Glomerular visceral epithelial cell (primary cell): ENCODE data around the gene DNM3.
A peak's percentile ranks its signal among the peaks of the same experiment; 100 is the strongest.
"Not testable (repeated sequence)": the region's sequence is repeated elsewhere in the genome, so short reads cannot be mapped to it uniquely, and the experiment has no call there.

Experiments
- DNase-seq: peaks from one replicate; pipeline ENCODE4 v3.0.0-alpha.2; 2016; ENCODE audit errors: extremely low spot score

The DNM3 gene

GRCh38 chr1:172277275-172277674 is 436.0 kb downstream of the DNM3 start:
- no peak for DNase-seq

GRCh38 chr1:172277989-172278388 is 436.7 kb downstream of the DNM3 start:
- no peak for DNase-seq

- DNase-seq = no peak
Observed at GRCh38 chr1:172278478-172278877, 437.2 kb downstream of the DNM3 start.

GRCh38 chr1:172279939-172280636 is 438.8 kb downstream of the DNM3 start:
- DNase-seq = peak; percentile 15

GRCh38 chr1:172283766-172284165 is 442.5 kb downstream of the DNM3 start:
- DNase-seq = no peak

- peak; percentile 70 for DNase-seq
Observed at GRCh38 chr1:172286629-172287076, 445.4 kb downstream of the DNM3 start.

GRCh38 chr1:172287208-172287607 is 445.9 kb downstream of the DNM3 start:
- peak; percentile 44 for DNase-seq

GRCh38 chr1:172288581-172288980 is 447.3 kb downstream of the DNM3 start:
- no peak for DNase-seq

GRCh38 chr1:172289448-172289847 is 448.1 kb downstream of the DNM3 start:
- DNase-seq = no peak

- no peak for DNase-seq
Observed at GRCh38 chr1:172292840-172293239, 451.5 kb downstream of the DNM3 start.

GRCh38 chr1:172293429-172293828 is 452.1 kb downstream of the DNM3 start:
- DNase-seq = no peak

- DNase-seq = peak; percentile 14
Observed at GRCh38 chr1:172298141-172298540, 456.8 kb downstream of the DNM3 start.

GRCh38 chr1:172298911-172299310 is 457.6 kb downstream of the DNM3 start:
- no peak for DNase-seq

- no peak for DNase-seq
Observed at GRCh38 chr1:172299515-172299914, 458.2 kb downstream of the DNM3 start.

GRCh38 chr1:172307508-172307907 is 466.2 kb downstream of the DNM3 start:
- not testable (repeated sequence) for DNase-seq

- no peak for DNase-seq
Observed at GRCh38 chr1:172308142-172308541, 466.8 kb downstream of the DNM3 start.

GRCh38 chr1:172308577-172308976 is 467.3 kb downstream of the DNM3 start:
- DNase-seq = no peak

- peak; percentile 12 for DNase-seq
Observed at GRCh38 chr1:172320733-172321132, 479.4 kb downstream of the DNM3 start.

- DNase-seq = peak; percentile 15
Observed at GRCh38 chr1:172321451-172321850, 480.2 kb downstream of the DNM3 start.

- DNase-seq = peak; percentile 86
Observed at GRCh38 chr1:172322219-172323061, 481.1 kb downstream of the DNM3 start.

- no peak for DNase-seq
Observed at GRCh38 chr1:172323686-172324085, 482.4 kb downstream of the DNM3 start.

- no peak for DNase-seq
Observed at GRCh38 chr1:172324086-172324485, 482.8 kb downstream of the DNM3 start.

- no peak for DNase-seq
Observed at GRCh38 chr1:172324761-172325160, 483.5 kb downstream of the DNM3 start.
